Right lobe of liver (tissue), 6 donors: ENCODE results near the gene GRAMD4. TPM values are rescaled to one million over a fixed set of nuclear protein-coding genes. Genes with fewer than 3 reads are reported as not detected.

Experiments
- ATAC-seq, 4 donors: fragments of 200-7000 bp; cut with Tn5 transposase; one replicate each; pipeline ENCODE4 v1.9.1; 2020; ENCODE audit warnings: mild to moderate bottlenecking in 4 of 4, moderate library complexity in 4 of 4
- DNase-seq, 3 donors: peaks; one replicate each; pipeline ENCODE4 v3.0.0-alpha.2; 2020
- H3K27ac ChIP-seq, 3 donors: fragments of 200-600 bp; one replicate each; pipeline ENCODE4 v1.8.0; 2022
- H3K27me3 ChIP-seq, 2 donors: fragments of 200-600 bp; one replicate each; pipeline ENCODE4 v1.8.0; 2022
- H3K36me3 ChIP-seq, 4 donors: fragments of 200-600 bp; sonication (generic) in 1 of 4; one replicate each; pipeline versions ENCODE4 v1.5.1 to v1.8.0; 2017 to 2022; ENCODE audit warnings: control low read depth in 1 of 4
- H3K4me1 ChIP-seq, 4 donors: fragments of 200-600 bp; sonication (generic) in 1 of 4; one replicate each; pipeline versions ENCODE4 v1.5.1 to v1.8.0; 2017 to 2022; ENCODE audit warnings: control low read depth in 1 of 4
- H3K4me3 ChIP-seq, 3 donors: fragments of 200-600 bp; one replicate each; pipeline ENCODE4 v1.8.0; 2022
- H3K9me3 ChIP-seq, 4 donors: fragments of 200-600 bp; sonication (generic) in 1 of 4; one replicate each; pipeline versions ENCODE4 v1.5.1 to v1.8.0; 2017 to 2022; ENCODE audit warnings: control low read depth in 1 of 4
- CTCF ChIP-seq, 4 donors: fragments of 200-600 bp in 3 of 4; fragments of 450-650 bp in 1 of 4; IDR thresholded peaks; one replicate each; pipeline versions ENCODE4 v1.5.1 to v1.8.0; 2016 to 2022; ENCODE audit warnings: antibody characterized with exemption in 4 of 4, mild to moderate bottlenecking in 2 of 4
- POLR2A ChIP-seq: fragments of 450-650 bp; IDR thresholded peaks from one replicate; pipeline ENCODE4 v1.6.1; 2017; ENCODE audit warnings: antibody characterized with exemption, mild to moderate bottlenecking
- WGBS: methylation state at CpG from one replicate; pipeline ENCODE4 v1.1.6; 2018; ENCODE audit warnings: low coverage, low lambda C conversion rate; ENCODE audit not compliant: insufficient coverage; ENCODE audit errors: missing lambda C conversion rate; 5-methylcytosine and 5-hydroxymethylcytosine counted together
- intact Hi-C, 2 donors: fragments of 100-400 bp; cut with DNase I; formaldehyde crosslinking; loops; one replicate each; pipeline versions ENCODE4 v1.11.2 to v1.14.1; 2022
- total RNA-seq, 6 experiments: library from RNA; depleted of rRNA in 2 of 6; stranded (reverse); fragments of >200 nt in 2 of 6; fragmentation: NEBNext Ultra II Directional in 3 of 6; extraction: Animal tissue kit (Norgen Biotek cat#: 25700) in 3 of 6; gene quantifications; one replicate each; pipeline versions ENCODE4 v1.1.0 to v1.2.4, GENCODE V29; 2016 to 2023
- donor health status: DM: no; HTN: yes; CAD: no.
- donor health status: DM: no; HTN: no; CAD: no.
- donor health status: DM: no; HTN: no; CAD: no.
- donor health status: DM: no; HTN: yes; CAD: no.
- donor health status: DM: no; HTN: yes; CAD: no.

Gene GRAMD4
- total RNA-seq, 6 experiments from 2014 or later, result 29.7 to 72.0 (median 34.8) TPM

GRCh38 chr22:46578824-46579561, 41.2 kb upstream of the GRAMD4 start:
- H3K36me3 ChIP-seq, result no peaks in the 10 kb centered on the region
- intact Hi-C loops, result loop anchor here in 1 of 2 donors (10.0 kb wide), 1 partner anchor 76 kb away; no protein-coding TSS in a partner anchor

GRCh38 chr22:46579751-46580449, 40.3 kb upstream of the GRAMD4 start:
- Histone ChIP-seq H3K4me1 (peaks cover 0 to 63% (median 27%) of the 10 kb centered on the region in 4 donors), H3K27ac (peak overlapping the region in 2 of 3 donors; percentile 2 to 70), H3K4me3 (no peak overlapping the region), H3K9me3 (no peaks in the 10 kb centered on the region), H3K27me3 (no peaks in the 10 kb centered on the region), H3K36me3 (no peaks in the 10 kb centered on the region)
- peak in 2 of 3 donors; percentile 41 to 43 for DNase-seq
- TF ChIP-seq POLR2A (no peak), CTCF (IDR thresholded peaks at IDR 0.05) (no peak)
- WGBS, result 78% methylated on average over 8 of the region's 14 CpGs
- no peak for ATAC-seq
- intact Hi-C loops, result loop anchor here (10.0 kb wide), 2 partner anchors 55 to 75 kb away; no protein-coding TSS in a partner anchor

More at GRCh38 chr22:46578824-46579561, 41.2 kb upstream of the GRAMD4 start:
- peaks cover 0 to 68% (median 30%) of the 10 kb centered on the region in 4 donors for H3K4me1 ChIP-seq
- TF ChIP-seq POLR2A, result peak; percentile 35
- no peak for TF ChIP-seq CTCF (IDR thresholded peaks at IDR 0.05)
- 16% methylated on average over 6 of the region's 15 CpGs for WGBS
- ATAC-seq (peak; percentile 38 to 51 (median 49)), DNase-seq (peak; percentile 57 to 75 (median 71))
- H3K27me3 ChIP-seq, result no peaks in the 10 kb centered on the region
- H3K4me3 ChIP-seq, result peak overlapping the region in 1 of 3 donors; percentile 66
- peak overlapping the region; percentile 40 to 70 (median 53) for H3K27ac ChIP-seq
- no peaks in the 10 kb centered on the region for H3K9me3 ChIP-seq

GRCh38 chr22:46580940-46581537, 39.1 kb upstream of the GRAMD4 start:
- H3K9me3 ChIP-seq, result no peaks in the 10 kb centered on the region
- no peak for TF ChIP-seq POLR2A
- TF ChIP-seq CTCF (IDR thresholded peaks at IDR 0.05), result no peak
- H3K27me3 ChIP-seq, result no peaks in the 10 kb centered on the region
- intact Hi-C loops, result loop anchor here in 1 of 2 donors (10.0 kb wide), 1 partner anchor 54 kb away; no protein-coding TSS in a partner anchor
- H3K4me3 ChIP-seq, result no peak overlapping the region
- no peak overlapping the region for H3K27ac ChIP-seq
- 72% methylated on average over 9 of the region's 13 CpGs for WGBS
- ATAC-seq (no peak), DNase-seq (peak in 1 of 3 donors; percentile 29)
- no peaks in the 10 kb centered on the region for H3K36me3 ChIP-seq
- peaks cover 0 to 52% (median 22%) of the 10 kb centered on the region in 4 donors for H3K4me1 ChIP-seq

GRCh38 chr22:46581538-46582244, 38.5 kb upstream of the GRAMD4 start:
- intact Hi-C loops, result loop anchor here in 1 of 2 donors (10.0 kb wide), 1 partner anchor 53 kb away; no protein-coding TSS in a partner anchor
- Histone ChIP-seq H3K36me3 (no peaks in the 10 kb centered on the region), H3K9me3 (no peaks in the 10 kb centered on the region), H3K27ac (no peak overlapping the region), H3K4me1 (peaks cover 0 to 47% (median 20%) of the 10 kb centered on the region in 4 donors), H3K27me3 (no peaks in the 10 kb centered on the region), H3K4me3 (no peak overlapping the region)
- WGBS, result 76% methylated on average over 11 of the region's 14 CpGs
- peak; percentile 27 to 52 (median 46) for DNase-seq
- TF ChIP-seq POLR2A (no peak), CTCF (IDR thresholded peaks at IDR 0.05) (no peak)
- ATAC-seq, result no peak
